ENCODE measurements around the gene PRKG1.

PRKG1 gene

GRCh38 chr10:51289519-51289918, 215.2 kb downstream of the PRKG1 start:
- no peak overlapping the region for H3K9ac ChIP-seq (ENCODE audit: low read length)
- H3K36me3 ChIP-seq (replicated peaks; ENCODE audit: low read depth, low read length) = no peaks in the 10 kb centered on the region
- no peaks in the 10 kb centered on the region for H3K4me1 ChIP-seq (ENCODE audit: low read length)
- H4K20me1 ChIP-seq (ENCODE audit: insufficient read depth, low read length) = no peaks in the 10 kb centered on the region
- no peaks in the 10 kb centered on the region for H3K79me2 ChIP-seq (ENCODE audit: low read length)
- no peak overlapping the region for H3K27ac ChIP-seq (ENCODE audit: low read length)
- H3K4me3 ChIP-seq (ENCODE audit: low read length) = no peak overlapping the region
- H3K4me2 ChIP-seq (ENCODE audit: low read length) = no peak overlapping the region
- H2AFZ ChIP-seq (ENCODE audit: low read depth, low read length) = no peak overlapping the region
- H3K27me3 ChIP-seq (ENCODE audit: low read depth, low read length) = no peaks in the 10 kb centered on the region
- no peak for TF ChIP-seq CTCF (IDR thresholded peaks at IDR 0.05; ENCODE audit: low read depth, low read length)
- no peak for TF ChIP-seq EZH2phosphoT487 (IDR thresholded peaks at IDR 0.05; ENCODE audit: low read depth)
- no peaks in the 10 kb centered on the region for H3K9me3 ChIP-seq (ENCODE audit: insufficient read depth, low read length)

DNA sequence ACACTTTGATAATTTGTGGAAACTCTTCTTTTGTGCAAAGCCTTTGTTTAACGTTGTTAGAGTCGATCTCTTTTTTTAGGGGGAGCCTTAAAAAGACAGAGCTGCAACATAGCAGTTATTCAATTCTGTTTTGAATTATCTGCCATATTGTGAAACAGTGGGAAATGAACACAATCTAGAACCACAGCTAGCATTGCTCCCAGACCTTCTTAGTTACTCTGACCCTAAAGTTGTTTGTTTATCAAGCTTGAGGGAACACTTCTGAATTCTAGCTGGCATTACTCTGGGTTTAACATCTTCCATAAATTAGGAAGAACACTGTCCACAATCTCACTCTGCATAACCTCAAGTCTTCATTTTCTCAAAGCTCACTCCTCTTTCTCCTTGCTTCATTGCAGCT, 217.7 kb downstream of the PRKG1 start:
- no peaks in the 10 kb centered on the region for H3K36me3 ChIP-seq (replicated peaks; ENCODE audit: low read depth, low read length)
- H4K20me1 ChIP-seq (ENCODE audit: insufficient read depth, low read length) = no peaks in the 10 kb centered on the region
- no peak overlapping the region for H3K4me3 ChIP-seq (ENCODE audit: low read length)
- H3K9ac ChIP-seq (ENCODE audit: low read length) = no peak overlapping the region
- no peak overlapping the region for H2AFZ ChIP-seq (ENCODE audit: low read depth, low read length)
- no peaks in the 10 kb centered on the region for H3K27me3 ChIP-seq (ENCODE audit: low read depth, low read length)
- H3K79me2 ChIP-seq (ENCODE audit: low read length) = no peaks in the 10 kb centered on the region
- TF ChIP-seq CTCF (IDR thresholded peaks at IDR 0.05; ENCODE audit: low read depth, low read length) (no peak), EZH2phosphoT487 (IDR thresholded peaks at IDR 0.05; ENCODE audit: low read depth) (no peak)
- H3K27ac ChIP-seq (ENCODE audit: low read length) = no peak overlapping the region
- no peak overlapping the region for H3K4me2 ChIP-seq (ENCODE audit: low read length)
- H3K4me1 ChIP-seq (ENCODE audit: low read length) = no peaks in the 10 kb centered on the region
- no peaks in the 10 kb centered on the region for H3K9me3 ChIP-seq (ENCODE audit: insufficient read depth, low read length)

DNA sequence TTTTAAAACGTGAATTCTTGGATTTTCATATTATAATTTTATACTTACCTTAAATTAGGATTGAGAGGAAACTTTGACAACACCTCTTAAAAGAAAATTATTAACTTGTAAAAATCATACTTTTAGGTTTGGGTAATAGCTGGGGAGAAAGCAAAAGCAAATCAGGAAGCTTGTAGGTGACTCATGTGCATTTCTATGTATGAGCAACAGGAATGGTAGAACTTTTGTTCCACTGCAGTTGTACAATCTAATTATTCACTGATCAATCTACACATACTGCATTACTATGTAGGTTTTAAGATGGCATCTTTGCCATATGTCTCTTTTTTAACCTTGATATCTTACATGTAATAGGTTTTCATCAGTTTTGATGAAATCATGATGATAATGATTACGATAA, 223.2 kb downstream of the PRKG1 start:
- H3K4me1 ChIP-seq (ENCODE audit: low read length) = no peaks in the 10 kb centered on the region
- no peaks in the 10 kb centered on the region for H3K27me3 ChIP-seq (ENCODE audit: low read depth, low read length)
- no peaks in the 10 kb centered on the region for H3K79me2 ChIP-seq (ENCODE audit: low read length)
- H3K4me3 ChIP-seq (ENCODE audit: low read length) = no peak overlapping the region
- no peak overlapping the region for H3K4me2 ChIP-seq (ENCODE audit: low read length)
- H2AFZ ChIP-seq (ENCODE audit: low read depth, low read length) = no peak overlapping the region
- H3K9me3 ChIP-seq (ENCODE audit: insufficient read depth, low read length) = no peaks in the 10 kb centered on the region
- no peak overlapping the region for H3K9ac ChIP-seq (ENCODE audit: low read length)
- no peak overlapping the region for H3K27ac ChIP-seq (ENCODE audit: low read length)
- TF ChIP-seq EZH2phosphoT487 (IDR thresholded peaks at IDR 0.05; ENCODE audit: low read depth) (no peak), CTCF (IDR thresholded peaks at IDR 0.05; ENCODE audit: low read depth, low read length) (no peak)
- no peaks in the 10 kb centered on the region for H4K20me1 ChIP-seq (ENCODE audit: insufficient read depth, low read length)
- no peaks in the 10 kb centered on the region for H3K36me3 ChIP-seq (replicated peaks; ENCODE audit: low read depth, low read length)

DNA sequence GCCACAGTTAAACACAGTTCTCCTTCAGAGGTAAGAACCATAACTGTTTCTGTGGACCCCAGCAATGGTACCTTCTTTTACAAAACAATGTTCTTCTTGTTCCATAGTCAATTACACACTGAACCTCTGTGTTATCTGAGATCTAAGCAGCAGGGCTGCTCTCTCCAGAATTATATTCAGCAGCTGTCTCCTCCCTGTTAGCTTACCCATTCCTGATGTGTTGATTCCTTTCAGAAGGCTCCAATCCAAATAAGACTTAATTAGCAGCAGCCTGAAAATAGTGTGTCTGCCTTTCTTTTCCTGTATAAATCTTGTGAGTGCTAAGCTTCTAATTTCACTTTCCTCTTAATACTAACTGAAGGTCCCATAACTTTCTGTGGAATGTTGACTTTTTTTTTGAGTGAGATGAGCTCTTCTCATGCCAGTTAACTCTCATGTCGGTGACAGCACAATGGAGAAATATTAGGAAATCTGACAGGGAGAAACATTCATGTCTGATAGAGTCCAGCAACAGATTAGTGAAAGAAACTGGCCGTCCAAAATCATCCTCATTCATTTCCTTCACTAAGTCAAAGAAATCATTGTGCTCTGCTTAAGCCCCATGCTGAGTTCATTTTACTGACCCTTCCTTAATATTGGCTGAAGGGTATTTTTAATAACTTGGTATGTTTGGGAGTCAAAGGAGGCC, 226.5 kb downstream of the PRKG1 start:
- H3K4me2 ChIP-seq (ENCODE audit: low read length) = no peak overlapping the region
- no peak overlapping the region for H3K27ac ChIP-seq (ENCODE audit: low read length)

More for the DNA sequence above, 226.5 kb downstream of the PRKG1 start:
- Histone ChIP-seq H3K36me3 (replicated peaks; ENCODE audit: low read depth, low read length) (no peaks in the 10 kb centered on the region), H2AFZ (ENCODE audit: low read depth, low read length) (no peak overlapping the region), H3K9ac (ENCODE audit: low read length) (no peak overlapping the region), H3K4me3 (ENCODE audit: low read length) (no peak overlapping the region), H4K20me1 (ENCODE audit: insufficient read depth, low read length) (no peaks in the 10 kb centered on the region), H3K79me2 (ENCODE audit: low read length) (no peaks in the 10 kb centered on the region), H3K27me3 (ENCODE audit: low read depth, low read length) (no peaks in the 10 kb centered on the region), H3K9me3 (ENCODE audit: insufficient read depth, low read length) (no peaks in the 10 kb centered on the region), H3K4me1 (ENCODE audit: low read length) (no peaks in the 10 kb centered on the region)
- TF ChIP-seq EZH2phosphoT487 (IDR thresholded peaks at IDR 0.05; ENCODE audit: low read depth) (no peak), CTCF (IDR thresholded peaks at IDR 0.05; ENCODE audit: low read depth, low read length) (no peak)

All from OCI-LY3 (cell line).